GM10847 (cell line): ENCODE results near the gene RNU6-1.

Experiments
- POLR2A ChIP-seq: IDR thresholded peaks from 2 replicates; pipeline ENCODE4 v1.6.1; 2011; ENCODE audit not compliant: insufficient read length; ENCODE audit errors: extremely low read depth

Gene RNU6-1

GRCh38 chr15:67820122-67820991 lies 19.5 kb downstream of the RNU6-1 start:
- no peak for TF ChIP-seq POLR2A

- no peak for TF ChIP-seq POLR2A
Observed at GRCh38 chr15:67819636-67820035, 20.2 kb downstream of the RNU6-1 start.

GRCh38 chr15:67818464-67818863 lies 21.4 kb downstream of the RNU6-1 start:
- TF ChIP-seq POLR2A = no peak

GRCh38 chr15:67816668-67817067 lies 23.2 kb downstream of the RNU6-1 start:
- TF ChIP-seq POLR2A = no peak

- TF ChIP-seq POLR2A = no peak
Observed at GRCh38 chr15:67815036-67815592, 24.7 kb downstream of the RNU6-1 start.

GRCh38 chr15:67813104-67813634 lies 26.7 kb downstream of the RNU6-1 start:
- TF ChIP-seq POLR2A = no peak

GRCh38 chr15:67812241-67812644 lies 27.6 kb downstream of the RNU6-1 start:
- no peak for TF ChIP-seq POLR2A

- no peak for TF ChIP-seq POLR2A
Observed at GRCh38 chr15:67809866-67810265, 30.0 kb downstream of the RNU6-1 start.

GRCh38 chr15:67809441-67809840 lies 30.4 kb downstream of the RNU6-1 start:
- TF ChIP-seq POLR2A = no peak

- TF ChIP-seq POLR2A = no peak
Observed at GRCh38 chr15:67808821-67809220, 31.0 kb downstream of the RNU6-1 start.

- no peak for TF ChIP-seq POLR2A
Observed at GRCh38 chr15:67807836-67808235, 32.0 kb downstream of the RNU6-1 start.

- TF ChIP-seq POLR2A = no peak
Observed at GRCh38 chr15:67807141-67807540, 32.7 kb downstream of the RNU6-1 start.

GRCh38 chr15:67806536-67806935 lies 33.3 kb downstream of the RNU6-1 start:
- no peak for TF ChIP-seq POLR2A

- TF ChIP-seq POLR2A = no peak
Observed at GRCh38 chr15:67805666-67806516, 34.0 kb downstream of the RNU6-1 start.

GRCh38 chr15:67805008-67805665 lies 34.7 kb downstream of the RNU6-1 start:
- TF ChIP-seq POLR2A = no peak
